Stimulated activated CD8-positive, alpha-beta memory T cell treated with anti-CD3 and anti-CD28 coated beads, Interleukin-15, amount 100 ng/mL, for 4 hours (primary cell): ENCODE data around the gene RNF208.

Source experiments
- DNase-seq, 2 donors: peaks; one replicate each; pipeline ENCODE4 v3.0.0-alpha.2; 2020; ENCODE audit warnings: low read depth in 2 of 2

Gene RNF208

DNA sequence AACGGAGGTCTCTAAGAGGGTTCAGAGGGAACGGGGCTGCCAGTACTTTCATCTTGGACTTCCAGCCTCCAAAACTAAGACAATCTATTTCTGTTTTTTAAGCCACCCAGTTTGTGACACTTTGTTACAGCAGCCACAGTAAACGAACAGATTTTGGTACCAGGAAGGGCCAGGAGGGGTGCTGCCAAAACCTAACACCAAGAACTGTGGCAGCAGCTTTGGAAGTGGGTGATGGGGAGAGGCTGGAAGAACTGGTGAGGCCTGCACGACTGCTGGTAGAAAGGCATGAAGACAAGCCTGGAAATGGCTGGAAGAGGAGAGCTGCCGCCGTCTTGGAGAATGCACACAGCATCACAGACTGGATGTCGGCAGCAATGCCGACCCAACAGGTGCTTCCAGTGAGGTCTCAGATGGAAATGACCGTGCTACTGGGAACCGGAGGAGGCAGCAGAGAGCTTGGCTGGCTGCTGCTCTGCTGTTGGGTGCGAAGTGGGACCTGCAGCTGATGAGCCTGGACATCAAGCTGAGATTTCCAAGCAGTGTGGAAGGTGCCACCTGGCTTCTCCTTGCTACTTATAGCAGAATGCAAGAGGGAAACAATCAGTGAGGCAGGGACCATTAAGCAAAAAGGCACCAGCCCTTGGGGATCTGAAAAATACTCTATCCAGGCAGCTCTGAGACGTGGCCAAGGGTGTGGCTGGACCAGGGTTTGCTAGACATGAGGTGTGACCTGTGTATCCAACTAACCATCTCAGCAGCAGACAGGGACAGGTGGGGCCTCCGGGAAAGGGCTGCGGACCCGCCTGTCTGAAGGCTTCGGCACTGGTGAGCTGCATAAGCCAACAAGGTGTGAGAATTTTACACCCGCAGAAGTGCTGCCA, 45.5 kb downstream of the RNF208 start:
- no peak for DNase-seq

DNA sequence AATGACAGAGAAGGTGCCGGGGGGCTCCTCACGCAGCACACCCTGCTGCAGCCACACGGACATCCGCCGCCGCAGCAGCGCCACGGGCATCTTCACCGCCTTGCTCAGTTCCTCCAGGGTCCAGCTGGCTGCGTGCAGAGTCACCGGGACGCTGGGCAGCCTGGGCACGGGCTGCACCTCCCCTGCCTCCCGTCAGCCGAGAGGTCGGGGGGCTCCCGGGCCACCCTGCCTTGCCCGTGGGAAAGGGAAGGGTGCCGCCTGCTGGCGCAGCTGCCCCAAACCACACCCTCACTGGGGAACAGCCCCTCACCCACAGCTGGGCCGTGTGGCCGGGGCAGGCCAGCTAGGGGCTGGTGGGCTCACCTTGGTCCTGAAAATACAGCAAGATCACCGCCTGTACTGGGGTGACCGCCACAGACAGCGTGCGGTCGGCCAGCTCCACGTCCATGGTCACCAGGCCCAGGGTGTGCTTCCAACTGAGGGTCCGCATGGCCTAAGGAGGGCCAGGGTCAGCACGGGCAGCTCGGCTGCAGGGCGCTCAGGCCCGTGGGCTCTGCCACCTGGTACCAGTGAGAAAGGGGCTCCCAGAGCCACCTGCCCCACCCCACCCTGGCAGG, 46.6 kb downstream of the RNF208 start:
- no peak for DNase-seq

DNA sequence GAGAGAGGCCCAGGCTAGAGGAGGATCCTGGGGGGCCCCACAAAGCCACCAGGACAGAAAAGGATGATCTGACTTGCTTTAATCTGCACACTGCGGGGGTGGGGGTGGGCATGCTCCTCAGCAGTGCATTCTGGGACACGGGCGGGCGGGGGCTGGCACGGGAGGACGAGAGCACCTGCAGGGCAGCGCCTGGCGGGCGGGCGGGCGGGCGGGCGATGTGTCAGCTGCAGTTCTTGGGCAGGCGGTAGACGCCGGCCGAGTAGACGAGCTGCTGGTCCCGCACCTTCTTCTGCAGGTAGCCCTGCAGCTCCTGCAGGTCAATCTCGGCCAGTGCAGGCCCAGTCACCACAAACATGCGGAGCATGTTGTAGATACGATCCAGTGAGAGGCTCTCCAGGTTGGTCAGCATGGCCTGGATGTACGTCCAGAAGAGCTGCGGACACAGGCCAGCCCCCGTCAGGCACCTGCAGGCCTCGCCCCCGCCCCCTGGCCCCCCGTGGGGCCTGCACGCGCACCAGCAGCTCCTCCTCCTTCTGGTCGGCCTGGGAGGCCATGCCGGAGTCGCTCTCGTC, 47.2 kb downstream of the RNF208 start:
- DNase-seq = no peak

- DNase-seq = no peak
Observed at GRCh38 chr9:137173796-137174664, 48.0 kb downstream of the RNF208 start.

- no peak for DNase-seq
Observed at GRCh38 chr9:137172901-137173795, 48.9 kb downstream of the RNF208 start.

DNA sequence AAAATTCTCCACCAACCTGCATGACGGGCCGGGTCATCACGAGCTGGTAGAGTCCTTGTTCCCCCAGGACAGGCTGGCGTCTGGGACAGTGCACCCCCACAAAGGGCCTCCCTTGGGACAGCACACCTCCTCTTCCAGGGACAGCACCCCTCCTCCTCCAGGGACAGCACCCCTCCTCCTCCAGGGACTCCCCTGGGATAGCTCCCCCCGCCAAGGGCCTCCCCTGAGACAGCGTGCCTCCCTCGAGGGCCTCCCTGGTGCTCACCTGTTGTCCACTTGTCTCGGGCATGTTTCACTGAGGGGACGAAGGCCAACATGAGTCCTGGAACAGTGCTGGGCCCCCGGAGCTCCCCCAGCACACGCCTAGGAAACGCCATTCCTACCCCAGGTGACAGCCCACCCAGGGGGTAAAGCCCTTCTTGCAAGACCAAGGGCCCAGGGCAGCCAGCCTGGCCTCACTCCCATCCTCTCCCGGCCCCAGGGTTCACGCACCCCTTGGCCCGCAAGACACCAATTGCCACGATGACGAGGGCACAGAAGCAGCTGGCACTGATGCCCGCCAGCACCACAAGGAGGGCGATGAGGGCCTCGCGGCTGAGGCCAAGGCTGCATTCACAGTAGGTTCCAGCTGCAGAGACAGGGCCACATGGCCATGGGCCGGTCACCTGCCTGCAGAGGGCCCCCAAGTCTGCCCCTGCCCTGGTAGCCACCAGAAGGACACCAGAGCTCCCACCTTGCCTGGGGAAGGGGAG, 50.7 kb downstream of the RNF208 start:
- no peak for DNase-seq

DNA sequence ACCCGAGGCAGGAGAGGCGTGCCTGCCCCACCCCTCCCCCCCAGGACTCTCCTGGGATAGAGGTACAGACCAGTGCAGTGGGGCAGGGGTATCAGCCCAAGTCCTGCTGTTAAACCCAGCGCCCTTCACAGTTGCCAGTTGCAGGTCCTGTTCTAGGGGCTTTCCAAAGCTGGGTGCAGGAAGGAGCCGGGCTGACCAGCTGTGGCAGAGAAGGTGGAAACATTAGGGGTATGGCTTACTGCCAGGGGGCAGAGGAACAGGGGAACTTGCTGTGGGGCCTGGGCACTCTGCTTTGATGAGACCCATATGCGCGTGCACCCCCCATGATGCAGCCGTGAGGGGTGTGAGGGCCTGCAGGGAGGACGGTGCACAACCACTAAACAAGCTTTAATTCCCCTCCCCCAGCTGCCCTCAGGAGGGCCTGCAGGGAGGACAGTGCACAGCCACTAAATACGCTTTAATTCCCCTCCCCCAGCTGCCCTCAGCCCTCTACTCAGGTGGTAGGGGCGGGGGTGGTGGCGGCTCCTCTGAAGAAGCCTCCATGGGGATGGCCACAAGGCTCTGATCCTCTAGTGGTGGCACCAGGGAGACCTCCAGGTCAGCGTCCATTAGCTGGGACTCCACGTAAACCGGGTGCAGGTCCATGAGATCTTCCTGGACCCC, 51.4 kb downstream of the RNF208 start:
- DNase-seq = no peak
